HCT116 (cell line): Measurements from ENCODE around the gene SHISA6.

ENCODE experiments used
- CTCF ChIP-seq, 3 experiments: fragments of 200-600 bp in 1 of 3; sonication (generic) in 1 of 3; IDR thresholded peaks in 2 of 3; conservative IDR thresholded peaks in 1 of 3; 2 replicates each; pipeline ENCODE4 v1.5.1; 2012 to 2017; ENCODE audit warnings: low read depth in 2 of 3, low read length in 2 of 3, antibody characterized with exemption in 1 of 3, borderline replicate concordance in 1 of 3, control low read depth in 1 of 3, mild to moderate bottlenecking in 1 of 3, mixed read lengths in 1 of 3, mixed run types in 1 of 3, moderate library complexity in 1 of 3; ENCODE audit not compliant: insufficient read depth in 1 of 3
- ELF1 ChIP-seq: IDR thresholded peaks from 2 replicates; pipeline ENCODE4 v1.6.1; 2012; ENCODE audit warnings: low read depth, borderline replicate concordance
- EZH2 ChIP-seq: fragments of 200-600 bp; sonication (generic); IDR thresholded peaks from 2 replicates; pipeline ENCODE4 v1.6.1; 2017; ENCODE audit warnings: antibody characterized with exemption, mixed run types
- FOSL1 ChIP-seq: IDR thresholded peaks from 2 replicates; pipeline ENCODE4 v1.6.1; 2012; ENCODE audit warnings: low read depth
- JUND ChIP-seq: IDR thresholded peaks from 2 replicates; pipeline ENCODE4 v1.6.1; 2012
- POLR2A ChIP-seq: IDR thresholded peaks from 2 replicates; pipeline ENCODE4 v1.7.0; 2011; ENCODE audit warnings: borderline replicate concordance; ENCODE audit not compliant: insufficient read depth, insufficient read length; ENCODE audit errors: extremely low read depth
- POLR2AphosphoS5 ChIP-seq: IDR thresholded peaks from 2 replicates; pipeline ENCODE4 v1.6.1; 2011; ENCODE audit warnings: mild to moderate bottlenecking, low read depth, low read length, moderate library complexity
- SP1 ChIP-seq: IDR thresholded peaks from 2 replicates; pipeline ENCODE4 v1.6.1; 2012; ENCODE audit warnings: low read depth
- TCF7L2 ChIP-seq: IDR thresholded peaks from 2 replicates; pipeline ENCODE4 v1.7.0; 2011; ENCODE audit warnings: borderline replicate concordance, inconsistent platforms; ENCODE audit not compliant: insufficient read depth, insufficient read length; ENCODE audit errors: extremely low read depth
- ZFX ChIP-seq: fragments of 450-650 bp; IDR thresholded peaks from 2 replicates; pipeline ENCODE4 v1.6.1; 2017
- TF ChIP-seq, protein P1 (sequence below): IDR thresholded peaks from 2 replicates; pipeline ENCODE4 v1.6.1; 2011; ENCODE audit warnings: mild to moderate bottlenecking, low read length, moderate library complexity; ENCODE audit not compliant: insufficient replicate concordance; ENCODE audit errors: extremely low read depth
- TF ChIP-seq, protein P2 (sequence below): IDR thresholded peaks from 2 replicates; pipeline ENCODE4 v1.6.1; 2012
- TF ChIP-seq, protein P3 (sequence below): IDR thresholded peaks from 2 replicates; pipeline ENCODE4 v1.6.1; 2012; ENCODE audit warnings: low read depth

DNA sequence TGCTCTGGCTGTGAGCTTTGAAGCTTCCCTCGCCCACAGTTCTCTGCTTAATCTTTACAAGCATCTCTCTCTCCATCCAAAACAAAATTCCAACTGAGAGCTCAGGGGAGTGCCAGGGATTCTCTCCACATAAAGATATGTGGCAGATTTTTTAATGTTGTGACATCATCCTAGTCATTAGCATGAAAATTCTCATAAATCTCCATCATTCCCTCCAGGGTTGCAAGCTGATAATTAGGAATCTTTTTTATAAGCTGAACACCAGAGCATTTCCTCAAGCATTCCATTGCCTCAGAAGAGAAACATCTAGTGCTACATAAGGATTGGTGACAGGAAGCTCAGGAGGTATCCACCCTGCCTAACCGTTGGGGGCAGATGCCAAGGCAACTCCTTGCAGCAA, 274.9 kb downstream of the SHISA6 start:
- no peak for TF ChIP-seq POLR2AphosphoS5
- no peak for TF ChIP-seq CTCF (IDR thresholded peaks at IDR 0.05 in 2 of 3, conservative IDR thresholded peaks at IDR 0.05 in 1 of 3; ENCODE audit: borderline replicate concordance in 1 of 3, insufficient read depth in 1 of 3, low read depth in 2 of 3, low read length in 2 of 3)
- TF ChIP-seq POLR2A, result no peak
- TF ChIP-seq ZFX, result no peak
- TF ChIP-seq, protein P1, sequence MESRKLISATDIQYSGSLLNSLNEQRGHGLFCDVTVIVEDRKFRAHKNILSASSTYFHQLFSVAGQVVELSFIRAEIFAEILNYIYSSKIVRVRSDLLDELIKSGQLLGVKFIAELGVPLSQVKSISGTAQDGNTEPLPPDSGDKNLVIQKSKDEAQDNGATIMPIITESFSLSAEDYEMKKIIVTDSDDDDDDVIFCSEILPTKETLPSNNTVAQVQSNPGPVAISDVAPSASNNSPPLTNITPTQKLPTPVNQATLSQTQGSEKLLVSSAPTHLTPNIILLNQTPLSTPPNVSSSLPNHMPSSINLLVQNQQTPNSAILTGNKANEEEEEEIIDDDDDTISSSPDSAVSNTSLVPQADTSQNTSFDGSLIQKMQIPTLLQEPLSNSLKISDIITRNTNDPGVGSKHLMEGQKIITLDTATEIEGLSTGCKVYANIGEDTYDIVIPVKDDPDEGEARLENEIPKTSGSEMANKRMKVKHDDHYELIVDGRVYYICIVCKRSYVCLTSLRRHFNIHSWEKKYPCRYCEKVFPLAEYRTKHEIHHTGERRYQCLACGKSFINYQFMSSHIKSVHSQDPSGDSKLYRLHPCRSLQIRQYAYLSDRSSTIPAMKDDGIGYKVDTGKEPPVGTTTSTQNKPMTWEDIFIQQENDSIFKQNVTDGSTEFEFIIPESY, result no peak
- no peak for TF ChIP-seq JUND
- TF ChIP-seq EZH2, result no peak
- TF ChIP-seq, protein P2, sequence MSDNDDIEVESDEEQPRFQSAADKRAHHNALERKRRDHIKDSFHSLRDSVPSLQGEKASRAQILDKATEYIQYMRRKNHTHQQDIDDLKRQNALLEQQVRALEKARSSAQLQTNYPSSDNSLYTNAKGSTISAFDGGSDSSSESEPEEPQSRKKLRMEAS, result no peak
- TF ChIP-seq SP1, result no peak
- TF ChIP-seq, protein P3, sequence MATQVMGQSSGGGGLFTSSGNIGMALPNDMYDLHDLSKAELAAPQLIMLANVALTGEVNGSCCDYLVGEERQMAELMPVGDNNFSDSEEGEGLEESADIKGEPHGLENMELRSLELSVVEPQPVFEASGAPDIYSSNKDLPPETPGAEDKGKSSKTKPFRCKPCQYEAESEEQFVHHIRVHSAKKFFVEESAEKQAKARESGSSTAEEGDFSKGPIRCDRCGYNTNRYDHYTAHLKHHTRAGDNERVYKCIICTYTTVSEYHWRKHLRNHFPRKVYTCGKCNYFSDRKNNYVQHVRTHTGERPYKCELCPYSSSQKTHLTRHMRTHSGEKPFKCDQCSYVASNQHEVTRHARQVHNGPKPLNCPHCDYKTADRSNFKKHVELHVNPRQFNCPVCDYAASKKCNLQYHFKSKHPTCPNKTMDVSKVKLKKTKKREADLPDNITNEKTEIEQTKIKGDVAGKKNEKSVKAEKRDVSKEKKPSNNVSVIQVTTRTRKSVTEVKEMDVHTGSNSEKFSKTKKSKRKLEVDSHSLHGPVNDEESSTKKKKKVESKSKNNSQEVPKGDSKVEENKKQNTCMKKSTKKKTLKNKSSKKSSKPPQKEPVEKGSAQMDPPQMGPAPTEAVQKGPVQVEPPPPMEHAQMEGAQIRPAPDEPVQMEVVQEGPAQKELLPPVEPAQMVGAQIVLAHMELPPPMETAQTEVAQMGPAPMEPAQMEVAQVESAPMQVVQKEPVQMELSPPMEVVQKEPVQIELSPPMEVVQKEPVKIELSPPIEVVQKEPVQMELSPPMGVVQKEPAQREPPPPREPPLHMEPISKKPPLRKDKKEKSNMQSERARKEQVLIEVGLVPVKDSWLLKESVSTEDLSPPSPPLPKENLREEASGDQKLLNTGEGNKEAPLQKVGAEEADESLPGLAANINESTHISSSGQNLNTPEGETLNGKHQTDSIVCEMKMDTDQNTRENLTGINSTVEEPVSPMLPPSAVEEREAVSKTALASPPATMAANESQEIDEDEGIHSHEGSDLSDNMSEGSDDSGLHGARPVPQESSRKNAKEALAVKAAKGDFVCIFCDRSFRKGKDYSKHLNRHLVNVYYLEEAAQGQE, result no peak
- no peak for TF ChIP-seq FOSL1
- TF ChIP-seq TCF7L2, result no peak
- no peak for TF ChIP-seq ELF1
